HEK293 (cell line): ENCODE data around the gene C1orf52.

Experiments
- KLF1 ChIP-seq: fragments of 450-650 bp; formaldehyde crosslinking; IDR thresholded peaks from 2 replicates; pipeline ENCODE4 v1.5.1; 2016; ENCODE audit warnings: missing biosample characterization, missing genetic modification characterization
- KLF7 ChIP-seq: fragments of 450-650 bp; formaldehyde crosslinking; IDR thresholded peaks from 2 replicates; pipeline ENCODE4 v1.5.1; 2016; ENCODE audit warnings: missing biosample characterization, missing genetic modification characterization, borderline replicate concordance
- REST ChIP-seq: fragments of 450-650 bp; formaldehyde crosslinking; IDR thresholded peaks from 2 replicates; pipeline ENCODE4 v1.5.1; 2016; ENCODE audit warnings: missing biosample characterization, missing genetic modification characterization
- SALL2 ChIP-seq: fragments of 450-650 bp; formaldehyde crosslinking; IDR thresholded peaks from 2 replicates; pipeline ENCODE4 v1.5.0; 2017; ENCODE audit warnings: missing biosample characterization, mild to moderate bottlenecking, missing genetic modification characterization, borderline replicate concordance
- ZBTB1 ChIP-seq: fragments of 450-650 bp; formaldehyde crosslinking; IDR thresholded peaks from 2 replicates; pipeline ENCODE4 v1.5.1; 2016; ENCODE audit warnings: missing biosample characterization, missing genetic modification characterization
- ZBTB11 ChIP-seq: fragments of 450-650 bp; formaldehyde crosslinking; conservative IDR thresholded peaks from 2 replicates; pipeline ENCODE4 v1.5.1; 2016; ENCODE audit warnings: low read depth, missing biosample characterization, missing genetic modification characterization
- ZBTB44 ChIP-seq: fragments of 450-650 bp; IDR thresholded peaks from 2 replicates; pipeline ENCODE4 v1.5.1; 2018; ENCODE audit warnings: missing biosample characterization, mild to moderate bottlenecking, missing genetic modification characterization
- ZBTB6 ChIP-seq: fragments of 450-650 bp; formaldehyde crosslinking; IDR thresholded peaks from 2 replicates; pipeline ENCODE4 v1.5.1; 2017; ENCODE audit warnings: missing biosample characterization, missing genetic modification characterization
- ZEB2 ChIP-seq: fragments of 450-650 bp; formaldehyde crosslinking; IDR thresholded peaks from 2 replicates; pipeline ENCODE4 v1.5.1; 2016; ENCODE audit warnings: missing biosample characterization, missing genetic modification characterization
- ZNF26 ChIP-seq: fragments of 450-650 bp; formaldehyde crosslinking; IDR thresholded peaks from 2 replicates; pipeline ENCODE4 v1.5.1; 2016; ENCODE audit warnings: missing biosample characterization, missing genetic modification characterization
- ZNF266 ChIP-seq: fragments of 450-650 bp; formaldehyde crosslinking; IDR thresholded peaks from 2 replicates; pipeline ENCODE4 v1.5.1; 2016; ENCODE audit warnings: missing biosample characterization, missing genetic modification characterization, low read depth
- ZNF362 ChIP-seq: fragments of 450-650 bp; formaldehyde crosslinking; IDR thresholded peaks from 2 replicates; pipeline ENCODE4 v1.5.1; 2016; ENCODE audit warnings: missing biosample characterization, missing genetic modification characterization
- ZNF449 ChIP-seq: fragments of 450-650 bp; formaldehyde crosslinking; IDR thresholded peaks from 2 replicates; pipeline ENCODE4 v1.5.1; 2017; ENCODE audit warnings: missing biosample characterization, mild to moderate bottlenecking, missing genetic modification characterization, moderate library complexity
- ZNF518A ChIP-seq: fragments of 450-650 bp; formaldehyde crosslinking; conservative IDR thresholded peaks from 2 replicates; pipeline ENCODE4 v1.5.1; 2016; ENCODE audit warnings: low read depth, missing biosample characterization, missing genetic modification characterization
- ZNF521 ChIP-seq: fragments of 450-650 bp; formaldehyde crosslinking; IDR thresholded peaks from 2 replicates; pipeline ENCODE4 v1.5.1; 2017; ENCODE audit warnings: missing biosample characterization, mild to moderate bottlenecking, missing genetic modification characterization
- ZNF623 ChIP-seq: fragments of 450-650 bp; formaldehyde crosslinking; IDR thresholded peaks from 2 replicates; pipeline ENCODE4 v1.5.1; 2016; ENCODE audit warnings: missing biosample characterization, missing genetic modification characterization
- ZNF629 ChIP-seq: fragments of 450-650 bp; formaldehyde crosslinking; IDR thresholded peaks from 2 replicates; pipeline ENCODE4 v1.5.1; 2017; ENCODE audit warnings: missing biosample characterization, missing genetic modification characterization

C1orf52 gene

GRCh38 chr1:85224734-85225623 is 34.5 kb downstream of the C1orf52 start (continued):
- 0 out of 2 replicates have a peak, but pooled peaks have one; percentile 5 for TF ChIP-seq ZNF518A (tag by site-specific recombination)
- TF ChIP-seq REST: no peak
- TF ChIP-seq ZNF623: no peak
- TF ChIP-seq ZNF449 (tag by site-specific recombination): no peak
- no peak for TF ChIP-seq KLF1 (tag by site-specific recombination)
- no peak for TF ChIP-seq ZNF521
- TF ChIP-seq ZNF266 (tag by site-specific recombination): no peak
- no peak for TF ChIP-seq SALL2 (tag by site-specific recombination)
- TF ChIP-seq ZBTB11 (tag by site-specific recombination): no peak
- 0 out of 2 replicates have a peak, but pooled peaks have one; percentile 21 for TF ChIP-seq ZNF629
- TF ChIP-seq ZEB2 (tag by site-specific recombination): peak; percentile 37; the same call in 1 of the 2 replicates
- TF ChIP-seq ZBTB6: no peak
- TF ChIP-seq KLF7: no peak
- TF ChIP-seq ZBTB1: no peak
- TF ChIP-seq ZNF362 (tag by site-specific recombination): no peak
- peak; percentile 95 for TF ChIP-seq ZBTB44
- no peak for TF ChIP-seq ZNF26 (tag by site-specific recombination)
